Neural cell (in vitro differentiated cells): Measurements from ENCODE around the gene EGFL7. TPM values are rescaled to one million over a fixed set of nuclear protein-coding genes. Genes with fewer than 3 reads are reported as not detected.

Experiments used
- H2AFZ ChIP-seq: fragments of 200-600, 300-800 bp; sonication (generic), shearing (Covaris generic); 2 replicates; pipeline ENCODE4 v1.6.0; 2014; ENCODE audit warnings: low read depth, mild to moderate bottlenecking, antibody characterized with exemption, low read length, moderate library complexity
- H3F3A ChIP-seq: fragments of 200-600 bp; shearing (Covaris generic); 2 replicates; pipeline ENCODE4 v1.6.1; 2016; ENCODE audit warnings: mild to moderate bottlenecking, moderate library complexity, mixed read lengths, antibody characterized with exemption, low read length; ENCODE audit not compliant: insufficient read depth, poor library complexity, severe bottlenecking
- H3K27ac ChIP-seq: fragments of 200-600, 300-800 bp; sonication (generic), shearing (Covaris generic); 2 replicates; pipeline ENCODE4 v1.5.1; 2014; ENCODE audit warnings: mild to moderate bottlenecking, low read length, moderate library complexity
- H3K27me3 ChIP-seq: fragments of 300-800, 200-600 bp; sonication (generic), shearing (Covaris generic); 2 replicates; pipeline ENCODE4 v1.6.0; 2014; ENCODE audit warnings: mild to moderate bottlenecking, low read depth, low read length, moderate library complexity; ENCODE audit not compliant: insufficient read depth
- H3K36me3 ChIP-seq: fragments of 300-800, 200-600 bp; sonication (generic), shearing (Covaris generic); 2 replicates; pipeline ENCODE4 v1.5.1; 2014; ENCODE audit warnings: mild to moderate bottlenecking, antibody characterized with exemption, low read length, moderate library complexity; ENCODE audit not compliant: insufficient read depth
- H3K4me2 ChIP-seq: fragments of 300-800, 200-600 bp; sonication (generic), shearing (Covaris generic); 2 replicates; pipeline ENCODE4 v1.6.0; 2014; ENCODE audit warnings: mild to moderate bottlenecking, low read length
- H3K4me3 ChIP-seq: fragments of 300-800, 200-600 bp; sonication (generic), shearing (Covaris generic); 2 replicates; pipeline ENCODE4 v1.5.1; 2014; ENCODE audit warnings: mild to moderate bottlenecking, low read length, moderate library complexity
- H3K79me2 ChIP-seq: fragments of 200-600 bp; shearing (Covaris generic); replicated peaks from 2 replicates; pipeline ENCODE4 v1.6.0; 2014; ENCODE audit warnings: mild to moderate bottlenecking, low read length, moderate library complexity; ENCODE audit not compliant: insufficient read depth
- H3K9ac ChIP-seq: fragments of 300-800, 200-600 bp; sonication (generic), shearing (Covaris generic); 2 replicates; pipeline ENCODE4 v1.6.1; 2016; ENCODE audit warnings: mild to moderate bottlenecking, low read length, mixed read lengths
- H3K9me2 ChIP-seq: fragments of 200-600 bp; shearing (Covaris generic); 2 replicates; pipeline ENCODE4 v1.6.1; 2016; ENCODE audit warnings: mild to moderate bottlenecking, low read length, mixed read lengths; ENCODE audit not compliant: insufficient read depth
- H3K9me3 ChIP-seq: fragments of 200-600, 300-800 bp; sonication (generic), shearing (Covaris generic); 2 replicates; pipeline ENCODE4 v1.6.1; 2016; ENCODE audit warnings: mild to moderate bottlenecking, mixed run types, low read length, moderate library complexity, mixed read lengths
- H4K20me1 ChIP-seq: fragments of 200-600 bp; shearing (Covaris generic); 2 replicates; pipeline ENCODE4 v1.6.1; 2016; ENCODE audit warnings: mild to moderate bottlenecking, mixed run types; ENCODE audit not compliant: insufficient read depth
- CTCF ChIP-seq: fragments of 450-650 bp; IDR thresholded peaks from 2 replicates; pipeline ENCODE4 v1.5.1; 2014; ENCODE audit warnings: antibody characterized with exemption, mild to moderate bottlenecking, moderate library complexity; ENCODE audit not compliant: poor library complexity, severe bottlenecking
- EP300 ChIP-seq: fragments of 450-650 bp; conservative IDR thresholded peaks from 2 replicates; pipeline ENCODE4 v1.6.1; 2014; ENCODE audit warnings: antibody characterized with exemption, mild to moderate bottlenecking, moderate library complexity; ENCODE audit not compliant: poor library complexity, severe bottlenecking
- EZH2 ChIP-seq: fragments of 200-600, 300-800 bp; shearing (Covaris generic), sonication (generic); IDR thresholded peaks from 2 replicates; pipeline ENCODE4 v1.6.1; 2014; ENCODE audit warnings: antibody characterized with exemption, low read length, borderline replicate concordance, mild to moderate bottlenecking; ENCODE audit not compliant: insufficient read depth, poor library complexity, severe bottlenecking
- MXI1 ChIP-seq: fragments of 450-650 bp; conservative IDR thresholded peaks from 2 replicates; pipeline ENCODE4 v1.6.1; 2014; ENCODE audit warnings: antibody characterized with exemption, mild to moderate bottlenecking; ENCODE audit not compliant: poor library complexity, severe bottlenecking
- POLR2AphosphoS5 ChIP-seq: IDR thresholded peaks from 2 replicates; pipeline ENCODE4 v1.6.1; 2012
- RAD21 ChIP-seq: fragments of 450-650 bp; conservative IDR thresholded peaks from 2 replicates; pipeline ENCODE4 v1.6.1; 2014; ENCODE audit warnings: antibody characterized with exemption, mild to moderate bottlenecking, moderate library complexity
- REST ChIP-seq: IDR thresholded peaks from 2 replicates; pipeline ENCODE4 v1.6.1; 2012; ENCODE audit warnings: borderline replicate concordance
- SMC3 ChIP-seq: fragments of 450-650 bp; conservative IDR thresholded peaks from 2 replicates; pipeline ENCODE4 v1.6.1; 2014; ENCODE audit warnings: antibody characterized with exemption, mild to moderate bottlenecking, moderate library complexity; ENCODE audit not compliant: poor library complexity
- TAF1 ChIP-seq: IDR thresholded peaks from 2 replicates; pipeline ENCODE4 v1.6.1; 2012; ENCODE audit warnings: low read depth
- polyA plus RNA-seq: library from polyadenylated mRNA; depleted of rRNA; stranded (reverse); fragments of >200 nt; gene quantifications from 2 replicates; pipeline ENCODE4 v1.2.3, GENCODE V29; 2014

The EGFL7 gene
- polyA plus RNA-seq, 1 donor from 2014 or later = 12.5 TPM

- Histone ChIP-seq H4K20me1 (no peaks in the 10 kb centered on the region), H3K27me3 (peaks cover 25% of the 10 kb centered on the region), H3K4me2 (no peak overlapping the region), H3K4me3 (no peak overlapping the region), H3F3A (no peaks in the 10 kb centered on the region), H3K9me3 (no peaks in the 10 kb centered on the region), H3K9me2 (no peaks in the 10 kb centered on the region), H3K9ac (no peak overlapping the region), H3K36me3 (no peaks in the 10 kb centered on the region), H3K27ac (no peak overlapping the region), H2AFZ (no peak overlapping the region), H3K79me2 (no peaks in the 10 kb centered on the region)
- TF ChIP-seq REST (no peak), MXI1 (no peak), EP300 (no peak), TAF1 (no peak), POLR2AphosphoS5 (no peak), CTCF (no peak), EZH2 (no peak), SMC3 (no peak), RAD21 (no peak)
Observed at GRCh38 chr9:136683173-136683745, 20.5 kb downstream of the EGFL7 start.

GRCh38 chr9:136683755-136684154 is 21.0 kb downstream of the EGFL7 start:
- H2AFZ ChIP-seq = no peak overlapping the region
- H3K9me3 ChIP-seq = no peaks in the 10 kb centered on the region
- no peaks in the 10 kb centered on the region for H4K20me1 ChIP-seq

More at GRCh38 chr9:136683755-136684154, 21.0 kb downstream of the EGFL7 start:
- no peak for TF ChIP-seq CTCF
- no peak for TF ChIP-seq MXI1
- TF ChIP-seq RAD21 = no peak
- no peak for TF ChIP-seq SMC3
- no peak for TF ChIP-seq EZH2
- no peak for TF ChIP-seq REST
- TF ChIP-seq POLR2AphosphoS5 = no peak
- TF ChIP-seq EP300 = no peak
- no peak for TF ChIP-seq TAF1
- no peak overlapping the region for H3K4me2 ChIP-seq
- no peaks in the 10 kb centered on the region for H3F3A ChIP-seq
- H3K36me3 ChIP-seq = no peaks in the 10 kb centered on the region
- no peak overlapping the region for H3K9ac ChIP-seq
- no peaks in the 10 kb centered on the region for H3K9me2 ChIP-seq
- H3K79me2 ChIP-seq = no peaks in the 10 kb centered on the region
- no peak overlapping the region for H3K4me3 ChIP-seq
- H3K27ac ChIP-seq = no peak overlapping the region
- peaks cover 25% of the 10 kb centered on the region for H3K27me3 ChIP-seq
